Measurements from ENCODE around the gene FOXO3. TPM values are rescaled to one million over a fixed set of nuclear protein-coding genes. Genes with fewer than 3 reads are reported as not detected.

FOXO3 gene
- total and polyA plus RNA-seq, 2 of the 8 experiments (the other 6 are each of a cell fraction or from before 2014, with no cell fraction given): 13.1 to 19.3 TPM

- no peak overlapping the region for H3K56ac ChIP-seq (replicated peaks; ENCODE audit: insufficient read length, low read depth, low read length)
- no peak overlapping the region for H3K9ac ChIP-seq (replicated peaks in 1 of 4; ENCODE audit: extremely low read depth in 1 of 4, low read depth in 3 of 4, low read length in 3 of 4)
- H2BK5ac ChIP-seq (ENCODE audit: low read depth, low read length): no peak overlapping the region
- no peaks in the 10 kb centered on the region for H4K20me1 ChIP-seq (replicated peaks in 1 of 2; ENCODE audit: control insufficient read depth in 1 of 2, insufficient read depth in 2 of 2, low read length in 2 of 2)
- H3K4ac ChIP-seq (replicated peaks; ENCODE audit: insufficient read length, low read depth, low read length): no peak overlapping the region
- no peak overlapping the region for H4K8ac ChIP-seq (ENCODE audit: extremely low read depth, insufficient read depth, low read length)
- H3K4me2 ChIP-seq (ENCODE audit: insufficient read depth in 1 of 2, low read depth in 2 of 2, low read length in 2 of 2): peak overlapping the region in 1 of 2 experiments; percentile 10; a peak in 1 of 4 replicates
- 80% methylated on average over 2 of the region's 2 CpGs; no CpG with 5 or more reads in 1 of the 2 experiments for WGBS, 2 experiments (ENCODE audit: extremely low coverage in 1 of 2, insufficient coverage in 1 of 2, insufficient read length in 1 of 2, insufficient replicate concordance in 2 of 2, low coverage in 1 of 2, low lambda C conversion rate in 2 of 2, missing lambda C conversion rate in 1 of 2)
- no peak overlapping the region for H3K27ac ChIP-seq (ENCODE audit: low read depth, low read length)
- H3K14ac ChIP-seq (ENCODE audit: insufficient read length): no peak overlapping the region
- H4K91ac ChIP-seq (replicated peaks; ENCODE audit: insufficient read length, low read length): no peak overlapping the region
- no peak overlapping the region for H2AFZ ChIP-seq (ENCODE audit: low read length)
- FAIRE-seq (no peak), DNase-seq (ENCODE audit: low read depth in 1 of 2, low spot score in 2 of 2) (no peak)
- ChIA-PET POLR2A (ENCODE audit: partially characterized antibody) (no interaction called here), CTCF (ENCODE audit: partially characterized antibody) (interaction anchor here (0.6 to 1.1 kb wide), 4 partner anchors 18 to 175 kb away, joined by 3 read pairs; no protein-coding TSS in a partner anchor)
- H3K36me3 ChIP-seq (ENCODE audit: control insufficient read depth in 2 of 4, insufficient read depth in 4 of 4, low read length in 3 of 4): no peaks in the 10 kb centered on the region
- no peak overlapping the region for H2BK120ac ChIP-seq (replicated peaks; ENCODE audit: low read depth, low read length)
- no peak for TF ChIP-seq PHF8 (conservative IDR thresholded peaks at IDR 0.05; ENCODE audit: low read depth, low read length)
- no peak for TF ChIP-seq SAP30 (IDR thresholded peaks at IDR 0.05; ENCODE audit: insufficient read depth, insufficient replicate concordance, low read length)
- no peak for TF ChIP-seq GTF2F1 (IDR thresholded peaks at IDR 0.05; ENCODE audit: borderline replicate concordance, low read depth, low read length)
- TF ChIP-seq CREB1 (IDR thresholded peaks at IDR 0.05): no peak
- no peak for TF ChIP-seq NANOG (IDR thresholded peaks at IDR 0.05; ENCODE audit: insufficient read depth, low read depth, low read length, poor library complexity, severe bottlenecking)
- TF ChIP-seq SUZ12 (IDR thresholded peaks at IDR 0.05; ENCODE audit: low read length): no peak
- no peaks in the 10 kb centered on the region for H3K23me2 ChIP-seq (ENCODE audit: low read depth, low read length)
- no peak overlapping the region for H2BK12ac ChIP-seq (ENCODE audit: low read depth, low read length)
- no peak overlapping the region for H3K4me3 ChIP-seq (ENCODE audit: extremely low read depth in 1 of 4, insufficient read depth in 2 of 4, low read depth in 3 of 4, low read length in 4 of 4)
- H3K23ac ChIP-seq (ENCODE audit: insufficient read length): no peak overlapping the region
- H4K5ac ChIP-seq (ENCODE audit: insufficient read length, low read depth, low read length): no peak overlapping the region
- no peaks in the 10 kb centered on the region for H3K79me1 ChIP-seq (ENCODE audit: low read depth, low read length)
- H2AK5ac ChIP-seq (ENCODE audit: low read depth, low read length): 0 out of 2 replicates have a peak overlapping the region, but pooled peaks have one; percentile 30
- H3K9me3 ChIP-seq (ENCODE audit: insufficient read depth in 2 of 2, low read depth in 1 of 2, low read length in 1 of 2): no peaks in the 10 kb centered on the region
- H3K27me3 ChIP-seq (replicated peaks in 1 of 4; ENCODE audit: control insufficient read depth in 3 of 4, extremely low read depth in 1 of 4, insufficient read depth in 3 of 4, low read length in 3 of 4): peaks cover 0 to 8% (median 4%) of the 10 kb centered on the region in 4 experiments; a peak in 3 of 7 replicates
- no peak overlapping the region for H2BK15ac ChIP-seq (ENCODE audit: low read length)
- H3K18ac ChIP-seq (ENCODE audit: extremely low read depth, low read length): no peak overlapping the region
- peaks cover 6 to 18% (median 15%) of the 10 kb centered on the region in 4 experiments for H3K4me1 ChIP-seq (replicated peaks in 1 of 4; ENCODE audit: control insufficient read depth in 3 of 4, insufficient read depth in 4 of 4, low read length in 3 of 4)
- no peak overlapping the region for H2BK20ac ChIP-seq (ENCODE audit: low read length)
- no peaks in the 10 kb centered on the region for H3K79me2 ChIP-seq (ENCODE audit: control insufficient read depth in 1 of 2, insufficient read depth in 2 of 2, low read length in 2 of 2)
These were observed 173.1 kb downstream of the FOXO3 start for GRCh38 chr6:108733706-108734265.
